ENCODE results near the gene TMEM40. TPM values are rescaled to one million over a fixed set of nuclear protein-coding genes. Genes with fewer than 3 reads are reported as not detected.

Gene TMEM40
- total RNA-seq, 1 experiment from 2014 or later: not detected

- DNase-seq: no peak
- peaks cover 13% of the 10 kb centered on the region; the same call in 1 of the 2 replicates for H3K27me3 Mint-ChIP-seq (ENCODE audit: low read depth)
- Histone ChIP-seq H3K4ac (ENCODE audit: low read depth, low read length) (no peak overlapping the region), H2BK12ac (ENCODE audit: insufficient read length, low read depth, low read length) (no peak overlapping the region), H3K27ac (ENCODE audit: insufficient read length, low read depth, low read length) (no peak overlapping the region), H2BK20ac (ENCODE audit: low read depth, low read length, poor library complexity, severe bottlenecking) (no peak overlapping the region), H2BK15ac (ENCODE audit: low read depth, low read length) (no peak overlapping the region), H3K18ac (ENCODE audit: insufficient read length, low read depth, low read length) (no peak overlapping the region), H3K4me1 (ENCODE audit: insufficient read depth, low read length) (no peaks in the 10 kb centered on the region), H4K5ac (ENCODE audit: insufficient read length, low read depth, low read length) (no peak overlapping the region), H4K8ac (replicated peaks; ENCODE audit: insufficient read length, low read depth, low read length) (no peak overlapping the region), H4K20me1 (ENCODE audit: control insufficient read depth, insufficient read depth, insufficient read length) (no peaks in the 10 kb centered on the region), H2AK5ac (ENCODE audit: insufficient read length, low read length) (no peak overlapping the region), H3K4me2 (ENCODE audit: insufficient read depth, insufficient read length, low read length) (no peak overlapping the region), H3K9me3 (ENCODE audit: control insufficient read depth, low read depth, low read length) (no peaks in the 10 kb centered on the region), H3K14ac (ENCODE audit: insufficient read depth, low read length) (no peak overlapping the region), H3K23ac (ENCODE audit: insufficient read length, low read depth, low read length) (no peak overlapping the region), H3K23me2 (ENCODE audit: insufficient read length, low read depth, low read length, poor library complexity, severe bottlenecking) (no peaks in the 10 kb centered on the region), H3K9ac (ENCODE audit: extremely low read depth, insufficient read length, low read length) (no peak overlapping the region), H3T11ph (ENCODE audit: low read length) (no peak overlapping the region), H2BK5ac (ENCODE audit: insufficient read length, low read length) (no peak overlapping the region), H2BK120ac (ENCODE audit: low read depth, low read length, poor library complexity, severe bottlenecking) (no peak overlapping the region), H3K27me3 (ENCODE audit: insufficient read depth, low read length) (no peaks in the 10 kb centered on the region; the same call in 1 of the 2 replicates), H3K79me1 (ENCODE audit: insufficient read depth, low read depth, low read length, poor library complexity, severe bottlenecking) (no peaks in the 10 kb centered on the region), H4K91ac (ENCODE audit: insufficient read length, low read depth, low read length) (no peak overlapping the region), H3K56ac (ENCODE audit: insufficient read length, low read depth, low read length) (no peak overlapping the region), H2AFZ (ENCODE audit: low read length) (no peak overlapping the region), H3K79me2 (ENCODE audit: insufficient read depth, low read length) (no peaks in the 10 kb centered on the region)
- no peak for TF ChIP-seq CTCF (conservative IDR thresholded peaks at IDR 0.05)
- H3K36me3 Mint-ChIP-seq (ENCODE audit: insufficient read depth in 1 of 3, low read depth in 3 of 3): no peaks in the 10 kb centered on the region
- no peak overlapping the region; a peak in 1 of 7 replicates for H3K27ac Mint-ChIP-seq
- H3K4me1 Mint-ChIP-seq: peaks cover 0 to 2% of the 10 kb centered on the region in 2 experiments; a peak in 2 of 4 replicates
- no peak overlapping the region for H3K4me3 Mint-ChIP-seq
- peaks cover 0 to 3% of the 10 kb centered on the region in 2 experiments; a peak in 1 of 5 replicates for H3K9me3 Mint-ChIP-seq
- no CpG with 5 or more reads among the region's 2 CpGs for WGBS (ENCODE audit: extremely low coverage, insufficient read length, low lambda C conversion rate)
Observed at GRCh38 chr3:12773030-12773709, 14.1 kb upstream of the TMEM40 start.

Measured in H9 (cell line).